Measurements from ENCODE around the gene PLD4. TPM values are rescaled to one million over a fixed set of nuclear protein-coding genes. Genes with fewer than 3 reads are reported as not detected.

Gene PLD4
- total and polyA plus RNA-seq, 2 experiments from 2014 or later = 0.77 TPM; not detected in 1

DNA sequence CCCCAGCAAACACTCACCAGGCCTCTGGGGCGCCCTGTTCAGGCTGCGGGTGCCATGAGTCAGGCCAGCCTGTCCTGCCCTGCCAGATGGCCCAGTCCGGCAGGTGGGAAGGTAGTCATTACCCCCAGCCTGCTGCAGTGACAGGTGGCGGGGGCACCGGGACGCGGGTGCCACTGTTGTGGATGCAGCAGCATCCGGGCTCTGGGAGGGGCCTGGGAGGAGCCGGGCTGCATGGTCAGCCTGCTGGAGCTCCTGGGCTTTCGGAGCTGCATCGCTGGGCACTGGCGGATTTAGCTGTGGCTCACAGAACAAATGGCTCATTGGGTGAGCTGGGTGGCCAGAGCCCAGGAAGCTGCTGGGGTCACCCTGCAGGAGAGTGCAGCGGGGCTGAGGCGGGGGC, 46.1 kb upstream of the PLD4 start:
- peaks cover 8% of the 10 kb centered on the region for H4K20me1 ChIP-seq (ENCODE audit: insufficient read depth, poor library complexity, severe bottlenecking)

DNA sequence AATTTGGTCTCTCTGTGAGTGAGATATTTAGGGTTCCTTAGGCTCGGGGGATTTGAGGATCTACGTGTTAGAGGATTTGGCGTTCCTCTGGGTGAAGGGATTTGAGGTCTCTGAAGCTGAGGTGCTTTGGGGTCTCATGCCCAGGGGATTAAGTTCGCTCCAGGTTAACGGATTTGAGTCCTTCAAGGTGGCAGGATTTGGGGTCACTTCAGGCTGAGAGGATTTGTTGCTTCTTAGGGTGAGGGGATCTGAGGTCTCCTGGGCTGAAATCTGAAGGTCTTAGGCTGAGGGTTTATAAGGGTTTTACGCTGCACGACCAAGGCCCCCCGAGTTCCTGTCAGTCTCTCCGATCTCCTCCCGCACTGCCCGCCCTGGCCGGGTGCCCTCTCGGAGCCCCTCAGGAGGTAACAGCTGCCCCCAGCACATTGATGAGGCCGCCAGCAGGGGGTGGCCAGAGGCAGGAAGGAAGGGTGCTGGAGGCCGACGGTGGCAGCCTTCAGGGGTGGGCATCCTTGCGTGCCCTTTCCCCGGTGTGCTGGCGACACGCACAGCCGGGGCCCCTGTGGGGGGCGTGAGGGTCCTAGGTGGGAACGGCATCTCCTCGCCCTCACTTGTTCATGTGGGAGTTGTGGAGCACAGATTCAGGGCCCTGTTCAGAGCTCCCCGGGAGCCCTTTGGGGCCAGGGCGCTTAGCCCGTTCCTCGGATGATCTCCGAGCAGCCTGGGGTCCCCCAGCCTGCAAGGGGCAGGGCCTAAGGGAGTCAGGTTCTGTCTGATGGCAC, 45.3 kb upstream of the PLD4 start:
- DNase-seq (ENCODE audit: low spot score) = no peak
- H3K36me3 ChIP-seq (replicated peaks; ENCODE audit: insufficient read depth, low read depth) = no peaks in the 10 kb centered on the region
- H3K4me3 ChIP-seq = no peak overlapping the region
- peaks cover 4% of the 10 kb centered on the region for H4K20me1 ChIP-seq (ENCODE audit: insufficient read depth, poor library complexity, severe bottlenecking)
- 95% methylated on average over 24 of the region's 29 CpGs for WGBS (ENCODE audit: low lambda C conversion rate, missing lambda C conversion rate)
- no peak overlapping the region for H3K27ac ChIP-seq
- H3K4me2 ChIP-seq = no peak overlapping the region
- H2AFZ ChIP-seq = no peak overlapping the region
- no peaks in the 10 kb centered on the region for H3K9me3 ChIP-seq (ENCODE audit: low read depth)
- no peaks in the 10 kb centered on the region for H3K27me3 ChIP-seq
- H3K79me2 ChIP-seq = no peaks in the 10 kb centered on the region
- no peaks in the 10 kb centered on the region for H3K9me2 ChIP-seq (replicated peaks; ENCODE audit: insufficient read depth)
- H3K4me1 ChIP-seq (ENCODE audit: insufficient read depth) = no peaks in the 10 kb centered on the region
- TF ChIP-seq EZH2 (IDR thresholded peaks at IDR 0.05; ENCODE audit: borderline replicate concordance) (no peak), EZH2phosphoT487 (IDR thresholded peaks at IDR 0.05; ENCODE audit: low read depth, severe bottlenecking, unreplicated experiment) (no peak)
- TF ChIP-seq, protein P1, sequence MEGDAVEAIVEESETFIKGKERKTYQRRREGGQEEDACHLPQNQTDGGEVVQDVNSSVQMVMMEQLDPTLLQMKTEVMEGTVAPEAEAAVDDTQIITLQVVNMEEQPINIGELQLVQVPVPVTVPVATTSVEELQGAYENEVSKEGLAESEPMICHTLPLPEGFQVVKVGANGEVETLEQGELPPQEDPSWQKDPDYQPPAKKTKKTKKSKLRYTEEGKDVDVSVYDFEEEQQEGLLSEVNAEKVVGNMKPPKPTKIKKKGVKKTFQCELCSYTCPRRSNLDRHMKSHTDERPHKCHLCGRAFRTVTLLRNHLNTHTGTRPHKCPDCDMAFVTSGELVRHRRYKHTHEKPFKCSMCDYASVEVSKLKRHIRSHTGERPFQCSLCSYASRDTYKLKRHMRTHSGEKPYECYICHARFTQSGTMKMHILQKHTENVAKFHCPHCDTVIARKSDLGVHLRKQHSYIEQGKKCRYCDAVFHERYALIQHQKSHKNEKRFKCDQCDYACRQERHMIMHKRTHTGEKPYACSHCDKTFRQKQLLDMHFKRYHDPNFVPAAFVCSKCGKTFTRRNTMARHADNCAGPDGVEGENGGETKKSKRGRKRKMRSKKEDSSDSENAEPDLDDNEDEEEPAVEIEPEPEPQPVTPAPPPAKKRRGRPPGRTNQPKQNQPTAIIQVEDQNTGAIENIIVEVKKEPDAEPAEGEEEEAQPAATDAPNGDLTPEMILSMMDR (IDR thresholded peaks at IDR 0.05; ENCODE audit: poor library complexity) = no peak

More for the DNA sequence above, 46.1 kb upstream of the PLD4 start:
- Histone ChIP-seq H3K27ac (no peak overlapping the region), H3K27me3 (no peaks in the 10 kb centered on the region), H3K4me3 (no peak overlapping the region), H3K9me3 (ENCODE audit: low read depth) (no peaks in the 10 kb centered on the region), H3K4me2 (no peak overlapping the region), H3K9me2 (replicated peaks; ENCODE audit: insufficient read depth) (no peaks in the 10 kb centered on the region), H3K79me2 (peaks cover 3% of the 10 kb centered on the region), H3K4me1 (ENCODE audit: insufficient read depth) (no peaks in the 10 kb centered on the region), H3K36me3 (replicated peaks; ENCODE audit: insufficient read depth, low read depth) (no peaks in the 10 kb centered on the region), H2AFZ (no peak overlapping the region)
- no peak for DNase-seq (ENCODE audit: low spot score)
- TF ChIP-seq EZH2phosphoT487 (IDR thresholded peaks at IDR 0.05; ENCODE audit: low read depth, severe bottlenecking, unreplicated experiment) = no peak
- TF ChIP-seq, protein P1 (IDR thresholded peaks at IDR 0.05; ENCODE audit: poor library complexity) = no peak
- no peak for TF ChIP-seq EZH2 (IDR thresholded peaks at IDR 0.05; ENCODE audit: borderline replicate concordance)
- WGBS (ENCODE audit: low lambda C conversion rate, missing lambda C conversion rate) = 91% methylated on average over 14 of the region's 14 CpGs

DNA sequence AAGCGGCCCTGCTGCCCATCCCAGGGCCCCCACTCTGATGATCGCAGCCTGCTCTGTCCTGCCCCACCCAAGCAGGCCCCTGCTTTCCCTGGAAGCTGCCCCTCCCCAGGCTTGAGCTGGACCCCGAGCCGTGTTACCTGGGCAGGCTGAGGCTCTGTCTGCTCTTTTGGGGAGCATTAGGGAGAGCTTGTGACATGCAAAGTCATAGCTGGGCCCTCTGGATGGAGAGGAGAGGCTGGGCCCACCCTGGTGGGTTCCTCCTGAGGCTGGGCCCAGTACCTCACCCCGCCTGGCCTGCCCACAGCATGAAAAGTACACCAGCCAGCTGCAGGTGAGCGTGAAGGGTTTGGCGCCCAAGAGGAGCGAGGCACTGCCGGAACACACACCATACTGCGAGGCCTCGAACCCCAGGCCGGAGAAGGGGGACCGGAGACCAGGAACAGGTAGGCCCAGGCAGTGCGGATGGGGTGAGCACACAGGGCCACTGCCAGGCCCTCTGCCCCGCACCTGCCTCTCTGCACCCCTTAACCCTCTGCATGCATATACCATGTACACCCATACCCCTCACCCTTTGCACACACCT, 44.6 kb upstream of the PLD4 start:
- 96% methylated on average over 15 of the region's 15 CpGs for WGBS (ENCODE audit: low lambda C conversion rate, missing lambda C conversion rate)
- H3K27ac ChIP-seq = no peak overlapping the region
- no peaks in the 10 kb centered on the region for H3K9me2 ChIP-seq (replicated peaks; ENCODE audit: insufficient read depth)
- no peak overlapping the region for H3K4me3 ChIP-seq
- peaks cover 4% of the 10 kb centered on the region for H4K20me1 ChIP-seq (ENCODE audit: insufficient read depth, poor library complexity, severe bottlenecking)
- TF ChIP-seq, protein P1 (IDR thresholded peaks at IDR 0.05; ENCODE audit: poor library complexity) = no peak
- TF ChIP-seq EZH2 (IDR thresholded peaks at IDR 0.05; ENCODE audit: borderline replicate concordance) (no peak), EZH2phosphoT487 (IDR thresholded peaks at IDR 0.05; ENCODE audit: low read depth, severe bottlenecking, unreplicated experiment) (no peak)
- H3K79me2 ChIP-seq = no peaks in the 10 kb centered on the region
- H3K27me3 ChIP-seq = no peaks in the 10 kb centered on the region
- no peaks in the 10 kb centered on the region for H3K4me1 ChIP-seq (ENCODE audit: insufficient read depth)
- H3K36me3 ChIP-seq (replicated peaks; ENCODE audit: insufficient read depth, low read depth) = no peaks in the 10 kb centered on the region
- no peak overlapping the region for H3K4me2 ChIP-seq
- H3K9me3 ChIP-seq (ENCODE audit: low read depth) = no peaks in the 10 kb centered on the region
- no peak for DNase-seq (ENCODE audit: low spot score)
- no peak overlapping the region for H2AFZ ChIP-seq
